Gastrocnemius medialis (tissue), 4 donors: ENCODE results near the gene PDE4D.

Experiments used
- CTCF ChIP-seq, 5 experiments: fragments of 450-650 bp in 3 of 5; fragments of 200-600 bp in 2 of 5; sonication (generic) in 2 of 5; IDR thresholded peaks in 4 of 5; conservative IDR thresholded peaks in 1 of 5; 1 replicate in 4 of 5; 2 replicates in 1 of 5; pipeline ENCODE4 v1.5.1; 2016 to 2019; ENCODE audit warnings: antibody characterized with exemption in 5 of 5, mild to moderate bottlenecking in 3 of 5, moderate library complexity in 3 of 5
- POLR2A ChIP-seq, 2 donors: fragments of 450-650 bp; IDR thresholded peaks; one replicate each; pipeline ENCODE4 v1.6.1; 2017; ENCODE audit warnings: antibody characterized with exemption in 2 of 2, mild to moderate bottlenecking in 2 of 2, moderate library complexity in 2 of 2

GRCh38 chr5:59843511-59844213, 49.9 kb downstream of the PDE4D start:
- TF ChIP-seq CTCF (IDR thresholded peaks at IDR 0.05 in 4 of 5, conservative IDR thresholded peaks at IDR 0.05 in 1 of 5) = no peak
- TF ChIP-seq POLR2A (IDR thresholded peaks at IDR 0.05) = no peak
